ENCODE results near the gene KLK6.
"Not testable (repeated sequence)": the region's sequence is repeated elsewhere in the genome, so short reads cannot be mapped to it uniquely, and the experiment has no call there.

The KLK6 gene

DNA sequence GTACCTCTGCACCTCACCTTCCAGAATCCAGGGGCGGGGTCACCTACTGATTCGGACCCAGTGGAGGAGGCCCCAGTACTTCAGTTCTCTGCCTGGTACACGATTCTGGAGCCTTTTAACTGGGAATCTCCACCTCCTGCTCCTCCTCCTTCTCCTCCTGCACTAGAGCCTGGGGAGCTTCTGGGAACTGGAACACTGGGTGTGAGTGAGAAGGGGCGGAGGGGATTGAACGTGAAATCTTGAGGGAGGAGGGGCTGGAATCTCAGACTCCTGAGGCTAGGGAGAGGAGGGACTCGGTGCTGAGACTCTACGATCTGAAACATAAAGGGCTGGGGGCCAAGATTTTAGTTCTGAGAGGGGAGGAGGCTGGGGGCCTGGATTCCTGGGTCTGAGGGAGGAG, 32.1 kb upstream of the KLK6 start, which contains the start of gene KLK8:
Gene KLK8 (minus strand): TSS at position 90 of the 400 bp plus-strand sequence. CDS start 437 bp downstream, outside the sequence.
- H3K9me3 Mint-ChIP-seq: no peaks in the 10 kb centered on the region
- no peak for DNase-seq (ENCODE audit: low spot score in 2 of 2)
- H3K36me3 Mint-ChIP-seq: no peaks in the 10 kb centered on the region
- H3K4me1 Mint-ChIP-seq: no peaks in the 10 kb centered on the region
- no peak for ATAC-seq
- no peak within 1 kb of the TSS for H3K4me3 Mint-ChIP-seq
- no peak within 1 kb of the TSS for H3K27ac Mint-ChIP-seq

DNA sequence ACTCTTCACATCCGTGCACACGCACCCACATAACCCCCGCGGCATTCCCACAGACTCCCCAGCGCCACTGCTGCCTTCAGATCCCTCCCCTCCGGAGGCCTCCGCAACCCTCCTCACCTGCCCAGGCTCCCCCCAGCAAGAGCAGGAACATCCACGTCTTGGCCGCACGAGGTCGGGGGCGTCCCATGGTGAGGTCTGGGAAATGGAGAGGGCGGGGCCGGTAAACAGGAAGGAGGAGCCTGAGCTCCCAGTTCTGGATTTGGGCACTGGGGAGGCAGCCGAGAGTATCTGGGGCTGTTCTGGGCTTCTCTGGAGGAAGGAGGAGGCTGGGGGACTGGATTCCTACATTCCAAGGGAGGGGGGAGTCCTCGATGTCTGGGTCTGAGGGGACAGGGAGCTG, 31.6 kb upstream of the KLK6 start:
- Mint-ChIP-seq H3K4me3 (no peak overlapping the region), H3K4me1 (no peaks in the 10 kb centered on the region), H3K36me3 (no peaks in the 10 kb centered on the region), H3K27ac (no peak overlapping the region), H3K9me3 (no peaks in the 10 kb centered on the region)
- ATAC-seq: no peak
- DNase-seq (ENCODE audit: low spot score in 2 of 2): no peak

DNA sequence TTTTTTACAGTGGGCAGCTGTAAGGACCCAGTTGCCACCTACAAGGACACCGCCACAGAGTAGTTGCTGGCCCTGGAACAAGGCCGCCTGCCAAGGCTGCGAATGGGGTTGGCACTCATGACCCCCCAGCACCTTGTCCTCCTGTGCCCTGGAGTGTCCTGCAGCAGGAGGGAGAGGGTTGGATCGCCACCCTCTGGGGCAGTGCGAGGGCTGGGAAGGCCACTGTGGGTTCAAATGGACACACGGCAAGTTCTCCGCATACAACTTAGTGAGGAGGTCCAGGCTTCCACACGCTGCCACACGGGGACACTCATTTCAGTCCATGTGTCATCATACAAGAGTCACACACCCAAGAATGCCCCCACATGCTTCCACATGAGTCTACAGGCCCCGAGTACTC, 31.0 kb upstream of the KLK6 start:
- H3K27ac Mint-ChIP-seq: no peak overlapping the region
- H3K9me3 Mint-ChIP-seq: no peaks in the 10 kb centered on the region
- H3K36me3 Mint-ChIP-seq: no peaks in the 10 kb centered on the region
- H3K4me1 Mint-ChIP-seq: no peaks in the 10 kb centered on the region
- DNase-seq (ENCODE audit: low spot score in 2 of 2) (no peak), ATAC-seq (no peak)
- no peak overlapping the region for H3K4me3 Mint-ChIP-seq

DNA sequence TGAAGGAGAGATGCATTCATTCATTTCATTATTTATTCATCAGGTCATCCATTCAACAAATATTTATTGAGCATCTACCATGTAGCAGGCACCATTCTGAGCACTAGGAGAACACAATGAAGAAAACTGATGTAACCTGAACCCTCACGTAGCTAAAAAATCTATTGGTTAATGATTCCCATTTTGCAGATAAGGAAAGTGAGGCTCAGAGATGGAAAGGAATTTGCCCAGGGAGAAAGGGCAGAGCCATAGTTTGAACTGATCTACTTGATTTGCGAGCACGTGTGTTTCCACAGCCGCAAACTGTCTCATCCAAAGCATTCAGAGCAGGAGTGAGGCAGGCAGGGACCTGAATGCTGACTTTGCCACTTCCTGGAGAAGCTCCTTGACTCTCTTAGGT, 29.3 kb upstream of the KLK6 start:
- Mint-ChIP-seq H3K9me3 (no peaks in the 10 kb centered on the region), H3K4me3 (no peak overlapping the region), H3K27ac (no peak overlapping the region), H3K4me1 (no peaks in the 10 kb centered on the region), H3K36me3 (no peaks in the 10 kb centered on the region)
- DNase-seq (ENCODE audit: low spot score in 2 of 2) (no peak), ATAC-seq (no peak)

DNA sequence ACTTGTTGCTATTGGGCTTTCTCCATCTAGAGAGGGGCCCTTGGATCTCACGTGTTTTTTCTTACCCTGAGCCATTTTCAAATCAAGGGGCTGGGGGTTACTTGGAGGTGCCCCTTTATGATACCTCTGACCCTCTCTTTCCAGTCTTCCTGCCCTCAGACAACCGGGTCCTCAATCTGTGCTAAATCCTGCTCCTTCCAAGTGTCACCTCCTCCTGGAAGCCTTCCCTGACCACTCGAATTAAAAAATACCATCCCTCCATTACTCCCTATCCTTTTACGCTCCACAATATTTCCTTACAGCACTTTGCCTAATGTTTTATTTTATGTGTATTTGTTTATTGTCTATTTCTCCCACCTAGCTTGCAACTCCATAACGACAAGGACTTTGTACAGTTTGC, 28.7 kb upstream of the KLK6 start:
- no peak for DNase-seq (ENCODE audit: low spot score in 2 of 2)
- Mint-ChIP-seq H3K27ac (no peak overlapping the region), H3K9me3 (no peaks in the 10 kb centered on the region), H3K4me1 (no peaks in the 10 kb centered on the region), H3K4me3 (no peak overlapping the region), H3K36me3 (no peaks in the 10 kb centered on the region)
- no peak for ATAC-seq

DNA sequence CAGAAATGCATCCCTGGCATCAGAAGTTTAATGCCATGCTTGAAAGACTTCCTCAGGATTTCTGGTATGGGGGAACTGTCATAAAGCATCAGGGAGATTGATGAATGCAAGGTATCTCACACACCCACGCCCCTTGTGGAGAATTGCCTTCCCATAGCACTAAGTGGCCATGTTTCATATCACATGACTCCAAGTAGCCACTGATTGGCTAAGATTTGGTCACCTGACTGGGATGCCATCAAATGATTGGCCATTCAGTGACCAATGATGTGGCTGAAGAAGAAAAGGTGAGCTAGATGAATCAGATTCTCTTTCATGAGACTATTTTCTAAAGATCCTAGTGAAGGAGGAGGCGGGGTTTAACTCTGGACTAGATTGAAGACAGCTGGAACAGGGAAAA, 24.7 kb upstream of the KLK6 start:
- H3K4me1 Mint-ChIP-seq: no peaks in the 10 kb centered on the region
- H3K36me3 Mint-ChIP-seq: no peaks in the 10 kb centered on the region
- H3K27ac Mint-ChIP-seq: no peak overlapping the region
- H3K4me3 Mint-ChIP-seq: no peak overlapping the region
- ATAC-seq (no peak), DNase-seq (ENCODE audit: low spot score in 2 of 2) (no peak)
- no peaks in the 10 kb centered on the region for H3K9me3 Mint-ChIP-seq

DNA sequence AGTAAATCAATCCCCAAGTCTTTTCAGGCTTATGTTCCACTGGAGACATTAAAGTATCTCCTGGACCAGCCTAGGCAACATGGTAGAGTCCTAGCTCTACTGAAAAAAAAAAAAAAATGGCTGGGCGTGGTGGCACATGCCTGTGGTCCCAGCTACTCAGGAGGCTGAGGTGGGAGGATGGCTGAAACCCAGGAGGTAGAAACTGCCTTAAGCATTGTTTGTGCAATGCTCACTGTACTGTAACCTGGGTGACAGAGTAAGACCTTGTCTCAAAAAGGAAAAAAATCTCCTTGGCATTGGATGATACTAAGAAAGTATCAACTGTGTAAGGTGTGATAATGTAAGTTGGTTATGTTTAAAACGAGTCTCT, 23.3 kb upstream of the KLK6 start:
- no peak overlapping the region for H3K27ac Mint-ChIP-seq
- DNase-seq (ENCODE audit: low spot score in 2 of 2) (no peak), ATAC-seq (no peak)
- no peaks in the 10 kb centered on the region for H3K9me3 Mint-ChIP-seq
- no peaks in the 10 kb centered on the region for H3K36me3 Mint-ChIP-seq
- H3K4me3 Mint-ChIP-seq: no peak overlapping the region
- no peaks in the 10 kb centered on the region for H3K4me1 Mint-ChIP-seq

DNA sequence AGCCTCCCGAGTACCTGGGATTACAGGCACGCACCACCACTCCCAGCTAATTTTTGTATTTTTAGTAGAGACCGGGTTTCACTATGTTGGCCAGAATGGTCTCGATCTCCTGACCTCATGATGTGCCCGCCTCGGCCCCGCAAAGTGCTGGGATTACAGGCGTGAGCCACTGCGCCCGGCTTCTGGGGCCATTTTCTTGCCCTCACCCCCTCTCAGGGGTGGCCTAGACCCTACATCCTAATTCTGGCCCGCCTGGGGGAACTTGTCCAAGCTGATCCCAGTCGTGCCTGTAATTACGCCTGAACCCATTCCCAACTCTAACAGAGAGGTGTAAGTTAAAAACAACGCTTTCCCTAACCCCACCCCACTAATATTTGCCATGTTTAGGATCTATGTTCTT, 15.0 kb upstream of the KLK6 start:
- DNase-seq (ENCODE audit: low spot score in 2 of 2); H3K4me3 Mint-ChIP-seq; H3K36me3 Mint-ChIP-seq; H3K4me1 Mint-ChIP-seq; H3K9me3 Mint-ChIP-seq; ATAC-seq; H3K27ac Mint-ChIP-seq: not testable (repeated sequence)

DNA sequence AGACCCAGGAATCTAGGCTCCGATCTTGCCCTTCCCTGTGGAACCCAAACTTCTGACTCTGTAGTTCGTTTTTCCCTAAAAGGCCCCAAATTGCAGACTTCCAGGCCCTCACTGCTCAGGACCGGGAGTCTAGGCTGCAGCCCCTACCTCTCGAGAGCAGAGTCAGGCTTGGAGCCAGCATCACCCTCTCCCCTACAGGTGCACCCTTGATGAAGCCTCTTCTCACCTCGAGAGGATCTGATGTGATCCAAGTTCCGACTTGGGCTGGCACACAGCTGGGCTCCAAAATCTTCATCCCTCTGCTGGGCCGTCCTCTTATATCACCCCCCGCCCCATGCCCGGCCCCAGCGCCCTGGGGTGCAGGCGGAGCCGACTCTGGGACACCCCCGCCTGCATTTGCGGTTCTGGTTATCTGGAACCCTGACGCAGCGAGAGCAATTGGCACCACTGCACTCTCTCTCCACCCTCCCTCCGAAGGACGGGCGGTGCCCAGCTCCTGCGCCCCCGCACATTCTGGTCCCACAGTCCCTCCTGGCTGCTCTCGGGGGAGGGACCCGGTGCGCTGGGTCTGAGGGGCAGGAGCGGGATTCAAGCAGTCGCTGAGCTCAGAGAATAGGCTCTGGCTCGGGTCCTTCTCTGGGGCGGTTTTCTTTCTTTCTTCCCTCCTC, 14.4 kb upstream of the KLK6 start, which contains the start of gene KLK7:
Gene KLK7 (minus strand): TSS at position 293 of the 668 bp plus-strand sequence. CDS start 1,518 bp downstream, outside the sequence.
- Mint-ChIP-seq H3K27ac (no peak within 1 kb of the TSS), H3K36me3 (no peaks in the 10 kb centered on the region), H3K4me1 (no peaks in the 10 kb centered on the region), H3K4me3 (no peak within 1 kb of the TSS), H3K9me3 (no peaks in the 10 kb centered on the region)
- ATAC-seq: no peak
- no peak for DNase-seq (ENCODE audit: low spot score in 2 of 2)

DNA sequence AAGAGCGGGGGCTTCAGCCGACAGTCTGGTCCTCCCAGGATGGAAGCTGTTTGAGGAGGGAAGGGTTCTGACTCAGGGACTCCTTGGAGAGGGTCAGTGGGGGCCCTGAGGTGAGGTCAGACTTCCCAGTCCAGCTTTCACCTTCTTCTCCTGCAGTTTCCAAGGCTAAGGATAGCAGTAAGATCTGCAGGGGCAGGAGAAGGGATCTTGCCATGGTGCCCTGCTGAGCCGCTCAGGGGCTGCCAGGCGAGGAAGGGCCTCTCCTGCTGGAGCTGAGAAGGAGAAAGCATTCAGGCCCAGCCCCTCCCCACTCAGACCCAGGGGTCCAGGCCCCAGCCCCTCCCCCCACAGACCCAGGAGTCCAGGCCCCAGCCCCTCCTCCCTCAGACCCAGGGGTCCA, 12.8 kb upstream of the KLK6 start:
- Mint-ChIP-seq H3K4me1 (no peaks in the 10 kb centered on the region), H3K4me3 (no peak overlapping the region), H3K27ac (no peak overlapping the region), H3K36me3 (no peaks in the 10 kb centered on the region), H3K9me3 (no peaks in the 10 kb centered on the region)
- DNase-seq (ENCODE audit: low spot score in 2 of 2): no peak
- ATAC-seq: no peak

DNA sequence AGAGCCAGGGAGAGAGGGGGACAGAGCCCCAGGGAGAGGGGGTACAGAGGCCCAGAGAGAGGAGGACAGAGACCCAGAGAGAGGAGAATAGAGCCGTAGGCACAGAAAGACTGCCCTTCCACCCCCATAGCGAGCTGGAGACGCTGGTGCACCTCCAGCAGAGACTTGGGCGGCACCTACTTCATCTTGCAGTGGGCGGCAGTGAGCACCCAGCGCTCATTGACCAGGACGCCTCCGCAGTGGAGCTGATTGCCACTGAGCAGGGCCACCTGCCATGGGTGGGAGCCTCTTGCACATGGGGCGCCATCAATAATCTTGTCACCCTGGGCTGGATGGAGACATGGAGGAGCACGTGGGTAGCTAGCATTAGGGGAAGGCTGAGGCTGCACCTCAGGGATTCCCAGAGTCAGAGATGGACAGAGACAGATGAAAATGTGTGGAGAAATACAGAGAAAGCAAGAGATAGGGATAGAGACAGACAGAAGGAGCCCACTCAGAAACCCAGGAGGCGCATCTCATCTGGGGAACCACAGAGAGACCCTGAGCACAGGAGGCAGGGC, 12.3 kb upstream of the KLK6 start:
- no peaks in the 10 kb centered on the region for H3K4me1 Mint-ChIP-seq
- no peaks in the 10 kb centered on the region for H3K36me3 Mint-ChIP-seq
- no peak overlapping the region for H3K27ac Mint-ChIP-seq
- no peak overlapping the region for H3K4me3 Mint-ChIP-seq
- DNase-seq (ENCODE audit: low spot score in 2 of 2) (no peak), ATAC-seq (peak; percentile 47)
- H3K9me3 Mint-ChIP-seq: no peaks in the 10 kb centered on the region

DNA sequence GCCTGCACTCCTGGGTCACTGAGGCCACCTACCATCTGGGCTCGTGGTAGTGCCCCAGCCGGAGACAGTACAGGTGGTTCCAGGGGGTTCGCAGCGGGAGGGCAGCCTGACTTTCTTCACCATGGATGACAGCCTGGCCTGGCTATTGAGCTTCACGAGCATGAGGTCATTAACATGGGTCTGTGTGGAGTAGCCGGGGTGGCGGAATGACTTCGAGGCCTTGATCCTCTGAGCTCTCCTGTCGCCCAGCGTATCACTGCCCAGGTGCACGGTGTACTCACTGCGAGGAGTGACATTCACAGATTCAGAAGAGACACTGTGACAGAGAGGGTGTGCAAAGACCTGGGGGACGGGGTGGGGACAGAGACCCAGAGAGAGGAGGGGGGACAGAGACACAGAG, 10.8 kb upstream of the KLK6 start:
- ATAC-seq (no peak), DNase-seq (ENCODE audit: low spot score in 2 of 2) (no peak)
- Mint-ChIP-seq H3K27ac (no peak overlapping the region), H3K9me3 (no peaks in the 10 kb centered on the region), H3K4me1 (no peaks in the 10 kb centered on the region), H3K4me3 (no peak overlapping the region), H3K36me3 (no peaks in the 10 kb centered on the region)

DNA sequence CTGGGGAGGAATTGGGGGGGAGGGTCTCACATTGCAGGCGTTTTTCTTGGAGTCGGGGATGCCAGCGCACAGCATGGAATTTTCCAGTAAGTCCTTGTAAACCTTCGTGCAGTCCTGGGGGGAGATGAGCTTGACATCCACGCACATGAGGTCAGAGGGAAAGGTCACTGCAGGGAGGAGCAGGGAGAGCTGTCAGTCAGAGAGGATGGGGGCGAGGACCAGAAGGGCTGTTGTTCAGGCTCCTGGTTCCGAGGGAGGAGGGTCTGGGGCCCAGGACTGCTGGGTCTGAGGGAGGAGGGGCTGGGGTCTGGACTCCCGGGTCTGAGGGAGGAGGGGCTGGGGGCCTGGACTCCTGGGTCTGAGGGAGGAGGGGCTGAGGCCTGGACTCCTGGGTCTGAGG, 10.4 kb upstream of the KLK6 start:
- DNase-seq (ENCODE audit: low spot score in 2 of 2): no peak
- ATAC-seq: no peak
- H3K4me3 Mint-ChIP-seq: no peak overlapping the region
- H3K9me3 Mint-ChIP-seq: no peaks in the 10 kb centered on the region
- H3K27ac Mint-ChIP-seq: no peak overlapping the region
- no peaks in the 10 kb centered on the region for H3K36me3 Mint-ChIP-seq
- H3K4me1 Mint-ChIP-seq: no peaks in the 10 kb centered on the region

DNA sequence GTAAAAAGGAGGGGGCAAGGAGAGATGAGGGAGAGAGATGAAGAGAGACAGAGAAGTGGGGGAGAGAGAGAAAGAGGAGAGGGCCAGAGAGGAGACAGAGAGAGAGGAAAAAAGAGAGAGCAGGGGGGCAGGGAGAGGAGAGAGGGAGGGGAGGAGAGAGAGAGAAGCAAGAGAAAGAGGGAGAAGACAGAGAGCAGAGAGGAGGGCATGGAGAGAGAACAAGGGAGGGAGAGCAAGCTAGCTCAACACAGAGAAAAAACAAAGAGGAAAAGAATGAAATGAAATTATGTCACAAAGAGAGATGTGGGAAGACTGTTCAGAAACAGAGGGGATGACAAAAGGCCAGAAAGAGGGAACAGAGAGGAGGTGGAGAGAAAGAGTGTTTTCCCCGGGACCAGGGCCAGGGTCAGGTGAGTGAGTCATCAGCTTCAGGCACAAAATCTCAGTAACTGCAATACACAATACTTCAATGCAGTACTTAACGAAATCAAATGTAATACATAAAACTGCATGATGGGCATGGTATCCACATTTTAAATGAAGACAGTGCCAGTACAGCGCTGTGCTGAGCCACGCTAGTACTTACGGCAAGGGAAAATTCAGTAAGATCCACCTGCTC, 9.5 kb upstream of the KLK6 start:
- no peak overlapping the region for H3K27ac Mint-ChIP-seq
- no peak for ATAC-seq
- H3K36me3 Mint-ChIP-seq: no peaks in the 10 kb centered on the region

DNA sequence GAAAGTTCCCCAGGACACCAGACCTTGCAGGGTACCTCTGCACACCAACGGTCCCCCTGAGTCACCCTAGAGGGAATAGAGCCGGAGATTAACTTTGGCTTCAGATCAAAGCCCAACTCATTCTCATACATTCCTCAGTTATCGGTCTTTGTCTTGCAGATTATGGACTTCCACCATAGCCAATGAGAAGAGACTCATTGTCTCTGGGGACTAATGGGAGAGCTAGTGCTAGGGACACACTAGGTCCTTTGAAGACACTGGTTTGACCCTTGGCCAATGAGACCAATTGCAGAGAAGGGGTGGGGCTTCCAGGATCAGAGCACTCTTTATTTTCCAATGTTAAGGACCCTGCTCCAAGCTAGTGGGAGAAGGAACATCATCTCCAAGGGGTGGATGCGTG, 8.2 kb upstream of the KLK6 start:
- Mint-ChIP-seq H3K27ac (no peak overlapping the region), H3K4me1 (no peaks in the 10 kb centered on the region), H3K4me3 (no peak overlapping the region), H3K36me3 (no peaks in the 10 kb centered on the region), H3K9me3 (no peaks in the 10 kb centered on the region)
- DNase-seq (ENCODE audit: low spot score in 2 of 2): no peak
- no peak for ATAC-seq

More for the DNA sequence above, 9.5 kb upstream of the KLK6 start:
- no peaks in the 10 kb centered on the region for H3K9me3 Mint-ChIP-seq
- H3K4me1 Mint-ChIP-seq: no peaks in the 10 kb centered on the region
- no peak for DNase-seq (ENCODE audit: low spot score in 2 of 2)
- no peak overlapping the region for H3K4me3 Mint-ChIP-seq

DNA sequence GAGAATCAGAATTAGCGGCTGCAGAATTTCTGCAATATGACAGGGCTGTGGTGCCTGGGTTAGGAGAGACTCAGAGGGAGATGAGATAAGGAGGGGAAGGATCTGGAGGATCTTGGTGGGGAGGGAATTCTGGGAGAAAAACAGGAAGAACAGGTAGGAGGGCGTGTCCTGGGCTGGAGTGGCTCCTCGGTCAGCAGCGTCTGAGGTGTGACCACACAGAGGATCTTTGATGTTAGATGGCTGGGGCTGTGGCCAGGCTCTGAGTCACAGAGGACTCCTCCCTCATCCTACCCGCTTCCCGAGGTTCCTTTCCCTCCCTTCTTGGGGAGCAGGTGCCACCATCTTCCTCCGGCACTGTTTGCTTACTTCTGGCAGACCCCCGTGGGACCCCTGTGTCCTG, 6.4 kb upstream of the KLK6 start:
- H3K4me3 Mint-ChIP-seq: no peak overlapping the region
- no peak overlapping the region for H3K27ac Mint-ChIP-seq
- ATAC-seq (no peak), DNase-seq (ENCODE audit: low spot score in 2 of 2) (no peak)
- no peaks in the 10 kb centered on the region for H3K36me3 Mint-ChIP-seq
- no peaks in the 10 kb centered on the region for H3K9me3 Mint-ChIP-seq
- no peaks in the 10 kb centered on the region for H3K4me1 Mint-ChIP-seq
